Stomach smooth muscle (tissue), 2 donors: ENCODE data around the gene NOL4L.
A peak's percentile ranks its signal among the peaks of the same experiment; 100 is the strongest.

Source experiments
- H3K27ac ChIP-seq: one replicate; pipeline ENCODE4 v1.7.0; 2013; ENCODE audit warnings: mild to moderate bottlenecking, low read length, inconsistent platforms
- H3K27me3 ChIP-seq, 2 donors: one replicate each; pipeline ENCODE4 v1.7.0; 2013; ENCODE audit warnings: low read length in 2 of 2; ENCODE audit not compliant: insufficient read depth in 2 of 2, control insufficient read depth in 1 of 2
- H3K36me3 ChIP-seq, 2 donors: one replicate each; pipeline ENCODE4 v1.7.0; 2013; ENCODE audit warnings: low read length in 2 of 2; ENCODE audit not compliant: control insufficient read depth in 2 of 2, insufficient read depth in 2 of 2
- H3K4me1 ChIP-seq: one replicate; pipeline ENCODE4 v1.7.0; 2013; ENCODE audit warnings: low read length; ENCODE audit not compliant: control insufficient read depth, insufficient read depth
- H3K4me3 ChIP-seq, 2 donors: one replicate each; pipeline ENCODE4 v1.7.0; 2013; ENCODE audit warnings: low read length in 2 of 2
- H3K9ac ChIP-seq, 2 donors: one replicate each; pipeline ENCODE4 v1.7.0; 2013; ENCODE audit warnings: low read length in 2 of 2, mild to moderate bottlenecking in 1 of 2
- H3K9me3 ChIP-seq, 2 donors: one replicate each; pipeline ENCODE4 v1.7.0; 2013; ENCODE audit warnings: low read length in 2 of 2; ENCODE audit not compliant: control insufficient read depth in 2 of 2
- donor health status: healthy.
- donor health status: Pancreatic carcinoma.

NOL4L gene

DNA sequence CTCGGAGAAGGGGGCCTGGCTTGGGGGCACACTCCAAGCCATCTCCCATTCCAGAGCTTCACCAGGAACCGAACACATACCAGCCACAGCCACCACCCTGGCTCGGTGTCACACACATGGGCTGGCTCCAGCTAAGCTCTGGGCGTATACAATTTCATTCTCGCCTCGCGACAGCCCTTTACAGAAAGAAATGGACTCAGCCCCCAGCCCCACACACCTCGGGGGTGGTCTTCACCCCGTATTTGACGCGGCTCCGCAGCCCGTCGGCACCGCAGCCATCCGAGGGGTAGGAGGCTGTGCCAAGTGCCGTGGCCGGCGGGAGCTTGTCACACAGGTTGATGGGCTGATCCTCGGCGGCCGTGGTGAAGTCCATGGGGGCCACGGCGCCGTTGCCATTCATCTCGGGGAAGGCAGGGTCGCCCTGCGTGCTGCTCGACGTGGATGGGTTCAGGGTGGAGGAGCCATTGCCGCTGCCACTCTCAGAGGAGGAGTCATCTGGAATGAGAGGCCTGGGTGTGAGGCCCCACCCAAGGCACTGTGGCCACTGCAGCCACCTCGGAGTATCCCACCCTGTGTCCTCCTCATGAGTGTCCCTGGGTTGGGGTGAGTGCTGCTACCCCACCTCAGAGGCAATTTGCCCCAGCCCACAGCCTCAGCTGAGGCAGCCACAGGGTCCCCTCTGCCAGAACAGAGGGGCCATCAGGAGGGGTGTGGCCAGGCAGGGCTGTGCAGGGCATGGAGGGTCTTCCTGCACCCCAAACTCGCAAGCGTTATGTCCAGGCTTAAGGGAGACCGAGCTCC is 129.0 kb downstream of the NOL4L start:
- peaks cover 26% of the 10 kb centered on the region for H3K4me1 ChIP-seq
- no peaks in the 10 kb centered on the region for H3K9me3 ChIP-seq
- H3K36me3 ChIP-seq: peaks cover 22 to 30% of the 10 kb centered on the region in 2 donors
- H3K27ac ChIP-seq: no peak overlapping the region
- H3K9ac ChIP-seq: no peak overlapping the region
- H3K27me3 ChIP-seq: no peaks in the 10 kb centered on the region
- H3K4me3 ChIP-seq: no peak overlapping the region

GRCh38 chr20:32455171-32455900 is 129.8 kb downstream of the NOL4L start:
- Histone ChIP-seq H3K4me1 (peaks cover 27% of the 10 kb centered on the region), H3K4me3 (no peak overlapping the region), H3K36me3 (peaks cover 24 to 32% of the 10 kb centered on the region in 2 donors), H3K27ac (no peak overlapping the region), H3K9me3 (no peaks in the 10 kb centered on the region), H3K27me3 (no peaks in the 10 kb centered on the region), H3K9ac (no peak overlapping the region)

- H3K27me3 ChIP-seq: no peaks in the 10 kb centered on the region
- H3K9me3 ChIP-seq: no peaks in the 10 kb centered on the region
- no peak overlapping the region for H3K27ac ChIP-seq
- H3K4me1 ChIP-seq: peaks cover 27% of the 10 kb centered on the region
- H3K4me3 ChIP-seq: no peak overlapping the region
- peaks cover 31 to 35% of the 10 kb centered on the region in 2 donors for H3K36me3 ChIP-seq
- no peak overlapping the region for H3K9ac ChIP-seq
These were observed 130.7 kb downstream of the NOL4L start for GRCh38 chr20:32454164-32455145.

GRCh38 chr20:32453467-32454163 is 131.5 kb downstream of the NOL4L start:
- H3K9ac ChIP-seq: no peak overlapping the region
- H3K27ac ChIP-seq: no peak overlapping the region
- no peaks in the 10 kb centered on the region for H3K9me3 ChIP-seq
- no peaks in the 10 kb centered on the region for H3K27me3 ChIP-seq
- peaks cover 31% of the 10 kb centered on the region for H3K4me1 ChIP-seq
- H3K4me3 ChIP-seq: no peak overlapping the region
- peaks cover 32 to 35% of the 10 kb centered on the region in 2 donors for H3K36me3 ChIP-seq

- Histone ChIP-seq H3K4me3 (no peak overlapping the region), H3K36me3 (peaks cover 32 to 35% of the 10 kb centered on the region in 2 donors), H3K9ac (no peak overlapping the region), H3K27me3 (no peaks in the 10 kb centered on the region), H3K9me3 (no peaks in the 10 kb centered on the region), H3K4me1 (peaks cover 32% of the 10 kb centered on the region), H3K27ac (no peak overlapping the region)
These were observed 132.2 kb downstream of the NOL4L start for GRCh38 chr20:32452776-32453466.

- Histone ChIP-seq H3K4me1 (peaks cover 31% of the 10 kb centered on the region), H3K27me3 (no peaks in the 10 kb centered on the region), H3K9me3 (no peaks in the 10 kb centered on the region), H3K27ac (no peak overlapping the region), H3K4me3 (no peak overlapping the region), H3K36me3 (peaks cover 32 to 37% of the 10 kb centered on the region in 2 donors), H3K9ac (no peak overlapping the region)
These were observed 133.3 kb downstream of the NOL4L start for GRCh38 chr20:32451682-32452461.

GRCh38 chr20:32451340-32451681 is 133.8 kb downstream of the NOL4L start:
- H3K27ac ChIP-seq: no peak overlapping the region
- H3K27me3 ChIP-seq: no peaks in the 10 kb centered on the region
- peaks cover 30% of the 10 kb centered on the region for H3K4me1 ChIP-seq
- H3K9ac ChIP-seq: no peak overlapping the region
- no peak overlapping the region for H3K4me3 ChIP-seq
- H3K9me3 ChIP-seq: no peaks in the 10 kb centered on the region
- peaks cover 38 to 42% of the 10 kb centered on the region in 2 donors for H3K36me3 ChIP-seq

DNA sequence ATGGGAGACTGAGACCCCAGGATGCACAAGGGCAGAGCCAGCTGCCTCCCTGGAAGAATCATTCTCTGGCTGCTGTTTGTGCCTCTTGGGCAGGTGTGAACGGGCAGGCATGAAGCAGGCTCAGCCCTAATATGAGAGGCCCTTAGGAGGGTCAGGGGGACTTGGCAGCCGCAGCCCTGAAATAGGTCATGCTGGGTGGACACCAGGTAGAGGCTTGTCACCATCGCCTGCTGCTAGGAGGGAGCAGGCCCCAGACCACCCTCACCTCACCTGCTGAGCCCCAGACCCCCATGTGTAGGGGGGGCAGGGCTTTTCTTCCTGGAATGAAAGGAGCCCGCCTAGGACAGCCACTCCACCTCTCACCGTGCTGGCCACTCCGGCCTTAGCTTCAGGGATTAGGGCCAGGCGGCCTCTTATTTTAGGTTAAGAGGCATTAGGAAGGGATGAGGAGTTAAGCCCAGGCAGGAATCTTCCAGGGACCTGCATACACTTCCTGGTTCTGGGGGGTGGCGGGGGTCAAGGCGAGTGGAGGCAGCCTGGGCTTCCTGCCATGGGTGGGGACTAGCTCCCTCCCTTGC is 134.6 kb downstream of the NOL4L start:
- no peak overlapping the region for H3K9ac ChIP-seq
- H3K4me3 ChIP-seq: no peak overlapping the region
- H3K27me3 ChIP-seq: no peaks in the 10 kb centered on the region
- H3K27ac ChIP-seq: peak overlapping the region; percentile 53
- no peaks in the 10 kb centered on the region for H3K9me3 ChIP-seq
- peaks cover 34% of the 10 kb centered on the region for H3K4me1 ChIP-seq
- peaks cover 39 to 42% of the 10 kb centered on the region in 2 donors for H3K36me3 ChIP-seq

DNA sequence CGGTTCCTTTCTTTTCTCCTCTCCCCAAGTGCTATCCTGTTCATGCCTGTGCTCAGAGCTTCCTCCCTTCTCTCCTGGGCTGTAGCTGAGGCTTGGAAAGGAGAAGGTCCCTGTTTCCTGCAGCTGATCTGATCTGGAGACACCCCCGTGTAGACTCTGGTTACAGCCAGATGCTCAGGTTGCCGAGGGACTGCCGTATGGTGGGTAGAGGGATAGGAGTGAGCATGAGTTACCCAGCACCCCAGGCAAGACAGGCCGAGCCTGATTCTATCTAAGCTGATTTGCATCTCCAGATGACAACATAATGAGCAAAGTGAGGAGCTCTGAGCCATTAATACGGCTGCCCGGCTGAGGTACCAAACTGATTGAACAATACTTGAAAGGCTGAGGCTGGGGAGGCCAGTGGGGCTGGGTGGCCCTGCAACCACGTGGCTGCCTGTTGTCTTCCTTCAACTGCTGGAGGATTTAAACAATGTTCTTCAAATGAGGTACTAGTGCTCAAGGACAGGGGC is 135.2 kb downstream of the NOL4L start:
- Histone ChIP-seq H3K9me3 (no peaks in the 10 kb centered on the region), H3K27me3 (no peaks in the 10 kb centered on the region), H3K9ac (no peak overlapping the region), H3K4me1 (peaks cover 35% of the 10 kb centered on the region), H3K27ac (peak overlapping the region; percentile 53), H3K36me3 (peaks cover 41 to 42% of the 10 kb centered on the region in 2 donors), H3K4me3 (no peak overlapping the region)
